Right ventricle myocardium inferior (tissue), 1 donor: ENCODE data around the gene MAGI2. TPM values are rescaled to one million over a fixed set of nuclear protein-coding genes. Genes with fewer than 3 reads are reported as not detected.

Experiments used
- ATAC-seq: fragments of 200-7000 bp; cut with Tn5 transposase; one replicate; pipeline ENCODE4 v1.9.1; 2020; ENCODE audit warnings: mild to moderate bottlenecking, moderate library complexity
- DNase-seq: peaks from one replicate; pipeline ENCODE4 v3.0.0; 2021; ENCODE audit errors: missing footprints
- intact Hi-C: fragments of 100-400 bp; cut with DNase I; formaldehyde crosslinking; loops from one replicate; pipeline ENCODE4 v1.11.0; 2022
- total RNA-seq: library from RNA; stranded (reverse); fragmentation: NEBNext Ultra II Directional; extraction: Animal tissue kit (Norgen Biotek cat#: 25700); gene quantifications from one replicate; pipeline ENCODE4 v1.2.1, GENCODE V29; 2021
- donor health status: DM: no; HTN: yes; CAD: no; lungs with severe emphysema.

MAGI2 gene
- total RNA-seq, 1 donor from 2014 or later: 3.1 TPM

DNA sequence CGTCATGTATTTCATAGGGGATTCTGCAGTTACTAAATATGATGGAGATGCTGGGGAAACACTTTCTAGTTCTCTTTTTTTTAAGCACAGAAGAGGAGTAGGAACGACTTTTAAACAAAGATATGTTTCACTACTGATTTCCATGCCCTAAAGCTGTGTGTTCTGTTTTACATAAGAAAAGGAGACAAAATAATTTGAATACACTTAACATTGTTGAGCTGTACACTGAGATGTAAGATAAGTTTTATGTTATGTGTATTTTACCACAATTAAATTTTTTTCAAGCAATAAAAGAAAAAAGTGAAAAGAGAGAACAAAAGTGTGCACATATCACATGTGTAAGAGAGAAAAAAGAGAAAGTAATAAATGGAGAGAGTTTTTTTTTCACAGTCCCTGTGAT, 1246.7 kb downstream of the MAGI2 start:
- DNase-seq: no peak
- intact Hi-C loops: no loop called here
- ATAC-seq: no peak

DNA sequence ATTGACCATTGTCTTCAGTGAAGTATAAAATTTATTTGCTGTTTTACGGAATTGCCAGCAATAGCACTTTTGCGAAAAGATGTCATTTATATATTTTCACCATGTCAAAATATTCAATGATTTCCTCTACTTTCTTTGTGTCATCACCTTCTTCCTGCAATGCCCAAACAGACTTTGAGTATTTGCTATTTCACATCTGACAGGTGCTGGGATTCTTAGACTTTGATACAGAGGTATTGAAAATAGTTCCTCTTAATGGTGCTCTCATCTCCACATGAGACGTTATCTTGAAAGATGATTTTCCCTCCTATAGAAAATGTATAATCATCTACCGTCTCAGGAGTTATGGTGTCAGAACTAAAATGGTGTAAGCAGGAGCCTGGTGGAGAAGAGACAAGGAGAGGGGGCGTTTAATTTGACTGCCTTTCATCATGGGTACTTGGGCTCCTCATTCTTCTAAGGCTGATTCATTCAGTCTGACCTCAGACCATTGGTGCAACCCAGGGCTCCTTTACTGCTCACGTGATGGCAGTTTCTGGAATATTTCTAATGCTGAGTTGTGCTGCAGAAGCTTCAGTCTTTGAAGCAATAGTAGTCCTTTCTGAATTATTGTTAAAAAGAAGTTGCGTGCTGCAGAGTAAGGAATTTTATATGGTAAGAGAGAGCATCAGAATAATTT, 1250.3 kb downstream of the MAGI2 start:
- intact Hi-C loops: no loop called here
- no peak for ATAC-seq
- DNase-seq: no peak

DNA sequence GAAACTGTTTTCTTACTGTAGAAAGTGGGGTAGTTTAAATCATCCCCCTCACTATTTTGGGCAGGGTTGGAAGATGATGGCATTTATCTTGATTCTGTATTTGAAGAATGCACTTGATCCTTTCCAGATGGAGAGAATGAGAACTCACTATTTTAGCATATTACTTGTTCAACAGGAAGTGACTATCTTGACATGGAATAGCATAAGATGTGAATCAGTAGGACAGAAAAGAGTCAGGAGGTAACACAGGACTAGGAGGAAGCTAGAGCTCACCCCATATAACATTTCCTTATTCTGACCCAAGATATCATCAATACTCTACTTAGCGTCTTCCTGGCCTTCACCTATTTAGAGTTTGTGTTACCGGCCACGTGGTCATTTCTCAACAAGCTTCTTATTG, 1254.7 kb downstream of the MAGI2 start:
- ATAC-seq (no peak), DNase-seq (no peak)

DNA sequence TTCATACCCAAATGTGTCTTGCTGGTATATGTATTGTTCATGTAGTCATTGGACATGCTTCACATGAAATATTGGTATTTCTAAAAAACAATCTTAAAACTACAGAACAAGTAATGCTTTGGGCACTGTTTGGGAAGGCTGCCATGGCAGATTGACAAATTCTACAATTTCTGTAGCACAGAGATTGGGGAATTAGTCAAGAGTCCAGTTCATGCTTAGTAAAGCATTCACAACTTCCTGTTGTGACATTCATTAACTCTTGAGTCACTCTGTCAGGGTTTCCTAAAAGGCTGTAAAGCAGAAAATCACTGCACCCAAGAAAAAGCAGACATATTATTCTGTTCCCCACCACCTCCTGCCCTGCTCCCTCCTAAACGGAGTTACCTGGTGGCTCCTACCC, 1256.0 kb downstream of the MAGI2 start:
- no peak for ATAC-seq
- DNase-seq: no peak
- intact Hi-C loops: no loop called here

More for the DNA sequence above, 1254.7 kb downstream of the MAGI2 start:
- intact Hi-C loops: no loop called here

DNA sequence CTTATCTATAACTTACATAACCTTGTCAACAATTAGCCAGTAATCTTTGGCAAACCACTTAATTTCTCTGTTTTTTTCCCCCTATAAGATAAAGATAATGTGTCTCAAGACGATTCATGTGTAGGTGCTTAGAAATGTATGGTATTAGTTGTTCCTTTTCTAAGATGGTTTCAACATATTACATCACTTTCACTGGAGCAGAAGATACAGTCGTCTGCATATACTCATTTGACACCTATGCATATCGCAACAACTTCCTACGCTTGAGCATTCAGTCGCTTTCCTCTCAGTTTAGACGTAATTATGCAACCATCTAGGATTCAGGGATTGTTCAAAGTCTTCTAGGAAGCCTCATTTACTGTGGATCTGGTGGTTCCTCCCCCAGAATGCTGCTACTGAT, 1258.2 kb downstream of the MAGI2 start:
- no peak for ATAC-seq
- DNase-seq: no peak
- intact Hi-C loops: no loop called here

DNA sequence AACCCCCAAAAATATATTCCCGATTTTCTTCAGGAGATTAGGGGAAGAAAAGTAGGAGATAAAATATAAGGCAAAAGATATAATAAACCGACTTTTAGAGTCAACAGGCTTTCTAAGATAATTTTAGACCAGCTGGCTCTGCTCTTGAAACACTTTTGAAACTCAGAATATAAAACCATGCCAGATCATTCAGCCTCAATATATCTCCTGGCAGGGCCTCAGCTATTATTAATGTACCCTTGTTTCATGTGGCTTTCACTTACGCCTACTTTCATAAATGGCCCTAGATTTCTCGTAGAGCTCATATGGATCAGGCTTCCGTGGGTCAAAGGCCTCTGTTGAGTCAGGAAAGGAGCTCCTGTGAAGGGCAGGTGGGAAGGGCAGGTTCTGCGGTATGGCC, 1258.9 kb downstream of the MAGI2 start:
- ATAC-seq (peak; percentile 54), DNase-seq (no peak)
- intact Hi-C loops: no loop called here

DNA sequence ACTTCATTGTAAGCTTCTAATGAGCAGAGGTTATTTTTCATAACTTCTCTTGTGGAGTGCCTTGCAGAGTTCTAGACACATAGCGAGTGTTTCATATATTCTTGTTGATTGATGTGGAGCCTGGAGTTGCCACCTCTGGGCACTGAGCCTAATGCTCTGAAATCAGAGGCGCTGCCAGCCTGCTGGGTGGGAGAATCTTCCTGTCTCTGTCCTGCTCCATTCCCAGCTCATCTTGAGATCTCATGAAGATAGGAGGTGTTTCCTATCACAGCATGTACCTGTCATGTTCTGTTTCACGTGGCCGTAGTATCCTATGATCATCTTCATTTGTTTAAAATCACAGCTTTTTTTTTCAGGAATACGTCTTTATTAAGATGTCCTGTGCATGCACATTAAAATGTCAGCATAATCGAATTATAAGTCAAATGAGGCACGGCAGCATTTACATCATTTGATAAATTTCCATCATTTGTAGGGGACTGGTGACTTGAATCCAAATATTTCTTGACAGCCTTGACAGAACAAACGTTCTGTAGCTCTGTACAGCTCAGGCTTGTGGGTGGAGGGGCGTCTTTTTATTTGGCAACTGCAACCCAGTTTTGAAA, 1261.9 kb downstream of the MAGI2 start:
- peak; percentile 59 for ATAC-seq
- intact Hi-C loops: no loop called here

DNA sequence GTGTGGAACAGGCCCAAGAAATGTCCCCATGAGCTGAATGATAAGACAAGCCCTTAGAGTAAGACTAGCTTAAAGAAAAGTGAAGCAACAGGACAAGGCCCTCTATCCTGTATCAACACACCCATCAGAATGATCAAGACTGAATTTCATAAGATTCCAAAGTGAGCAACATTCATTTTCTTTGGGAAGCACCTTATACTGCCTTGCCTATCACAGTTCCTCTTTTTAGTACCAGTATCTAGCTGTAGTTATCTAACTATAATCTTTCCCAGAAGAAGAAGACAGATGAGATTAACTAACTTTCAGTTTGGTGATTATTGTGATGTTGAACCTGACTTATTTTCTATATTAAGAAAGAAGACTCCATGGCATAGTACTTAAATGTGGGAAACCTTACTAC, 1263.7 kb downstream of the MAGI2 start:
- intact Hi-C loops: no loop called here
- DNase-seq (no peak), ATAC-seq (no peak)

More for the DNA sequence above, 1261.9 kb downstream of the MAGI2 start:
- no peak for DNase-seq

DNA sequence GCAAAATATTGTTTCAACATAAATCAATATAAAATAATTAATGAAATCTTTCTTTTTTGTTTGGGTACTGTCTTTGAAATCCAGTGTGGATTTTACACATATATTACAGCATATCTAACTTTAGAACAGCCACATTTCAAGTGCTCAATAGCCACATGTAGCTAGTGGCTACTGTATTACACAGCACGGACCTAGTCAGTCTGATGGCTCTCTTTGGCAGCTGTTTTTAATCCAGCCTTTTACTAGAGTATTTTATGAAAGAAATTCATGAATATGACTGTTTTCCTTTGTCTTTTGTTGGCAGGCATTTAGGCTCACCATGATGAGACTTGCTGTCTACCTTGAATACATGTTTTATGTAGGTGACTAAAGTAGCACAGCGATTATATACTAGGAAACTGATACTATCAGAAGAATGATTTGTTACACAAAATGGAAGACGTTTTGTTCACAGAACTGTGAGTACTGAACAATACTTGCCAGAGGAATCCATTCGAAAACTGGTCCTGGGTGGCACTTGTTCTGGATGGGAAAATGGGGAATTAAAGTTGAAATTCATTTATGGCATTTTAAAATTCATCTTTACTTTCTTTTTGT, 1268.2 kb downstream of the MAGI2 start:
- intact Hi-C loops: no loop called here
- DNase-seq: no peak
- ATAC-seq: no peak

DNA sequence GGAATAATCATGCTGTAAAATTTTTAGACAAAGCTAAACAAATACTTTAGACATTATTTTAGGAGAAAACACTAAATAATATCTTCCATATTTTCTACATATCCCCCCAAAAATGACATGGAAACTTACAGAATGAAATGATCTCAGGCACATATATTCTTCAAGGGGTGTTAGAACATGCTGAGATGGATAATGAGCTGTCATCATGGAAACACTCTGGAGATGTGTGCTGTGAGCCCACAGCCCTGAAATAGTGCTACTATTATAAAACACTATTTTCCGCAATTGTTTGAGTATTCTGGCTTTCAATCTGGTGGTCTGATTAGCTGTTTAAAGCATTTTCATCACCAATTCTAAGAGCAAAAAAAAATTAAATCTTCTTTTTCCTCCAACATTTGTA, 1269.2 kb downstream of the MAGI2 start:
- intact Hi-C loops: no loop called here
- ATAC-seq (no peak), DNase-seq (no peak)

DNA sequence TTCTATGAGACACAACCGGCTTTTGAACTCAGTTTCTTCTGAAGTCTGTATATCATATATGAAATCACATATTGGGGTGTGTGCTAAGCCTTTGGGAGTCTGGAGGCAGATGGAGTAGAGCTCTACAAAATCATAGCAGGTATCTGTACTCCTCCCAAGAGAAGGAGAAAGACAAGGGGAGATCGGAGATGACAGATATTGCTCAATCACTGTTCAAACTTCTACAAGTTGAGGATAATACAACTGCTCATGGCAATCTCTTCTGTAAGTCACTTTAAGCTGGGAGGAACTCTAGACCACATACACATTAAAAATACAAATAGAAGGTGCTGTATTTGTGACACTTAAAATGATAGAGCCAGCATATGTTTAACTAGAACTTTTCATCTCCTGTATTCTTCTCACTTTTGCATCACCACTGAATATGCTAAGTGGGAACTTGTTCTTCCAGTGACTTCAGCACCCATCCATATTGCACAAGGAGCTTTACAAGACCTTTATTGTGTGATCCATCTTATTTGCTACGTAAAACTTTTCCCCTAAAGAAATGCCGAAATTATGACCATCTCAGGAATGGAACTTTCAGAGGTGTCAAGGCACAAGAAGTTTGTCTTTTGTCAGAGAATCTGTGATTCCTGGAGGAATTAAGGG, 1273.5 kb downstream of the MAGI2 start:
- DNase-seq (no peak), ATAC-seq (no peak)
- intact Hi-C loops: no loop called here

DNA sequence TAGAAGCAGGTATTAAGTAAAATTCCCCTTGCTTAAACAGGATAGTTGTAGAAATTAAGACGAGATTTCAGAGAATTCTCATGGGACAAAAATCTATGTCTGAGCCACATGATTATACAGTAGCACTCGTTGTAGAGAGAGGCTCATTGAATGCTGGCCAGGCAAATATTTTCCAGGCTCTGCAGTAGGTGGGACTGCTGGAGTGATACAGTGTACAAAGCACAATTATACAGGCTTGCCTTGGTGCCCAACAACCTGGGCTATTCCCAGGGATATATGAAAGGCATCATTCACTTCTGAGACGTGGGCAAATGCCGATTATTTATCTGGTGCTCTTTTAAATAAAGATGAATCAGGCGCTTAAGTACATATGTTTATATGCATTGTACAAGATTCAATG, 1274.3 kb downstream of the MAGI2 start:
- DNase-seq (no peak), ATAC-seq (no peak)
- intact Hi-C loops: no loop called here

DNA sequence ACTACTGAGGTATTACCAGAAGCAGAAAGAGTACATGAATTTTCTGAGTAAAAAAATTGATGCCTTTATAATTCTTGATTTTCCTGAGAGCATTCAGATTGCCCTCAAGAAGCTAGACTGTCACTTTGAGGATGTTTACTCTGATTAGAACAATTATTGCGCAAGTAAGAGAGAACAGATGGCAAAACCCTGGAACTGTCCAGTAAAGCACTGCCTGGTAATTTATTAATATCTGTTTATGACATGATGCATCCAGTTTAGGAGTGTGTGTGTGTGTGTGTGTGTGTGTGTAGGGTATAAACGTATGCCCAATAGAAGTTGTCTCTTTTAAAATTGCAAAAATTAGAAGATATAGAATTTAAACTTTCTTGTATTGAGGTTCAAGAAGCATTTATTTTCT, 1275.1 kb downstream of the MAGI2 start:
- intact Hi-C loops: no loop called here
- no peak for DNase-seq
- ATAC-seq: peak; percentile 54

DNA sequence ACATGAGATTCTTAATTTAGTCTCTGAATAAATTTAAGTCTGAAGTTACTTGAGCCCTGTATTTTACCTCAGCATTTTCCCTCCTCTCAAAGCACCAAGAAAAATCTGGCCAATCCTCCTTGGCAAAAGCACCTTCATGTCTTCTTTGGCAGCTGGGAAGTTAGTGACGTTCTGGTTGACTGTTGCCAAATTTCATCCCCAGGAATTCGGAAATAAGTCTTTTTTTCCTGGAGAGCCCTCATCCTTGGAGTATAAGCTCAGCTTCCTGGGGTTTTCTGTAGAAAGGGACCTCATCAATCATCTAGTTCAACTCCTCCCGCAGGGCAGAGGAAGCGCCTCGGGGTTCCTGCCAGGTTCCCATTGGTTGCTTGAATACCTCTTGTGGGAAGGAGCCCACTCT, 1277.3 kb downstream of the MAGI2 start:
- DNase-seq (no peak), ATAC-seq (no peak)
- intact Hi-C loops: no loop called here

DNA sequence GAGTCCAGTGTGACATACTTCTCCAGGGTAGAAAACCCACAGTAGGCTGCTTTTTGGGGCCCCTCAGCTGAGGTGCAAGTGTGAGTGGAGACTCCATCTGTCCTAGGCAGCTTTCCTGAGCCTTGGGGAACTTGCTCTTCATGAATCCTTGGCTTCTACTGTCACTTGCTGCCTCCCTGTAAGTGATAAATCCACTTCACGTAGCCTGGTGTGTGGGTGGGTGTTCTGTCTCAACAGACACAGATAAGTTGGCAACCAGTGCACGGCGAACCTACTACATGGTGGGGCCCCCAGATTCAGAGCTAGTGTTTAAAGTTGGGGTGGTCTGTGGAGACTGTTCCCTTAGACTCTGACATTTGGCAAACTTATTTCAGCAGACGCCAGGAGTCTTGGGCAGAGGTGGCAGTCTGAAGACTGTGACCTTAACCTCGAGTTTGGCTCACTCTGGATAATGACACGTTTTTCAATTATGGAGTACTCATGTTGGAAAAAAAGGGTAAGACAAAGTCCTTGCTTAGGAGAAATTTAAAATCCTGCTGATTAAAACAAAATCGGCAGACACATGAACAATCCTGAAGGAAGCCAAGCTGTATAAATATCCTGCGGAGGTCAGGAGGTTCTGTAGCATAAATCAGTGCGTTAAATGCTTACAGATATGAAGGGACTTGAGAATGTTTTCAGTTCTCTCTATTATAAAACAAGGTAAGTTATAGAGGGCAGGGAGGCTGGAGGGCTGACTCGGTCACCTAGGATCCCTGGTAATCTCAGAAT, 1278.0 kb downstream of the MAGI2 start:
- no peak for ATAC-seq
- no peak for DNase-seq

DNA sequence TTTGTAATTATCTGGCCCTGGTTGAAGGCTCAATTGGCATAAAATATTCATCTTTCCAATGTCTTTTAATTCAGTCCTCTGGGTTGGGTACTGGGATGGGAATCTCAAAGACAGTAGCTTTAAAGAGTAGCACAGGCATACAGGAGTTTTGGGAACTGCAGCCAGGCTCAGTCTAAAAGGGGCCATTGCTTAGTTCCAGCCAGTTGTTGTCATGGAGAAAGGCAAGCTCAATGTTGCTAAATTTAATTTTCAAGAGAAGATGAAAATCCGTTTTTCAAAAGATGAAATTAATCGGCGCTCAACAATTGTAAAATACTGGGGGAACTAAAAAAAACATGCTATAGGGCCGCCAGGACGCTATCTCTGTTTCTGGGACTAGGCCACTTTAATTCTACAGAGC, 1279.8 kb downstream of the MAGI2 start:
- DNase-seq (no peak), ATAC-seq (no peak)
- intact Hi-C loops: no loop called here

More for the DNA sequence above, 1278.0 kb downstream of the MAGI2 start:
- intact Hi-C loops: no loop called here

DNA sequence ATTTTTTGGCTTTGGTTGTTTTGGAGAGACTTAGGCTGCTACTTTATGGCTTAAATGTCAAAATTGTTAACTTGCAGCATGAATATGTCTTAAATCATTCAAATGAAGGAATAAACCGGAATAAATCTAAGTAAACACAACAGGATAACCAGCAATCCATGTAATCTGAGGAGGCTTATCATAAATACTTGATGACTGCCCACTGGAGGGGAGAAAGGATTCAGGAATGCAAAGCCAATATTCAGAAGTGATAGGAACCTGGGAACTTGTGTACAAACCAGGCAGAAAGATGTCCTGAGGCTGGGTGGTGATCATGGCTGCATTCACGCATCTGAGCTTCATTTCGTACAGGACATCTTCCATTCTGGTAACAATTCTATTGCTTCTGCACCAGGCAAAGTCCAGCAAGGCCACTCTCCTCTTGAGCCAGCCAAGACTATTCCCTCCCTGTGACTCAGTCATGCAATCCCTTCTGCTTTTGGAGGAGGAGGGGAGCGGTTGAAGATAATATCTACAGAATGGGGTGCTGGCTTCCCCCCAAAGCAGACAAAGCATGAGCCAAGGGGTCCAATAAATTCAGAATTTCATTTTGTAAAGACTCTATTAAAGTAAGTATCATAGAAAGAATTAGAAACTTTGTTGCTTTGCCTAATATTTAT, 1280.4 kb downstream of the MAGI2 start:
- intact Hi-C loops: no loop called here
- DNase-seq: no peak

DNA sequence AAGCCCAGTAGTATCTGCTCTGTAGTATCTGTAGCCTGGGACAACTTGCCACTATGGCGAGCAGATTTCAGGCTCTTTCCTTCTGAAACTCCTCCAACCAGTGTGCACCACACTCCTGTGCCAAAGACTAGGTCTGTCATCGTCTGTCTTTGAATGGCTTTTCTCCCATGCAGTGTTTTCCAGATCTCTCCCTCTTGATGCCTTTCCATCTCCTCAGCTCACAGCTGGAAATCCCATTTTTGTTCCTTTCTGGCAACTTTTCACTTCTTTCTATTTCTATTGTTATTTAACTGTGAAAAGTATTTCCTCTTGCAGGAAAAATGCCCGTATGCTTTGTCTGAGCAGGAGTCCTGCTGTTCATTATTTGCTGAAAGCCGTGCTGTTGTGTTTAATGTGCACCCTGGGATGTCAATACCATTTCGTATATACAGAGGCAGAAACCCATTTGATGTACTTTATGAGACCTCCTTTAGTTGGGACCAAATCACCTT, 1281.2 kb downstream of the MAGI2 start:
- DNase-seq (no peak), ATAC-seq (no peak)
- intact Hi-C loops: no loop called here

More for the DNA sequence above, 1280.4 kb downstream of the MAGI2 start:
- ATAC-seq: no peak

DNA sequence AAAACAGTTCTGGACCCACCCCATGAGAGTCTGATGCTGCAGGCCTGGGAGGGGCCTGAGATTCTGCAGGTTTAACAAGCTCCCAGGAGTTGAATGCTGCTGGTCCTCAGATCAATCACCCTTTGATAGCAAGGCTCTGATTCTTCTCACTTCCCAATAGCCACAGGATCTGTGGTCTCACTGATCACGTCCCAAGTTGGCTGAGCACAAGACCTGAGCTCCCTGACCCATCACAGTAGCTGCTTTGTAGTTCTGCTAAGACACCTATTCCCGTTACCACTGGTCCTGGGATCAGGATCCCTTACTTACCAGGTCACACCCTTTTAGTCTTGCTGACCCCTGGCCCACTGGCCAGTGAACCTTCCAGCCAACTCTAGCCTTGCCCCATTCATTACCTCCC, 1282.1 kb downstream of the MAGI2 start:
- intact Hi-C loops: no loop called here
- DNase-seq: no peak
- ATAC-seq: no peak
